B cell (primary cell): ENCODE results near the gene HTRA3.

Source experiments
- CTCF ChIP-seq: fragments of 200-600 bp; IDR thresholded peaks from one replicate; pipeline ENCODE4 v1.8.0; 2022; ENCODE audit warnings: antibody characterized with exemption, mild to moderate bottlenecking
- EZH2 ChIP-seq: IDR thresholded peaks from 2 replicates; pipeline ENCODE4 v1.6.1; 2012; ENCODE audit warnings: borderline replicate concordance, low read depth, mild to moderate bottlenecking, moderate library complexity, low read length; ENCODE audit not compliant: insufficient read depth, poor library complexity, severe bottlenecking

DNA sequence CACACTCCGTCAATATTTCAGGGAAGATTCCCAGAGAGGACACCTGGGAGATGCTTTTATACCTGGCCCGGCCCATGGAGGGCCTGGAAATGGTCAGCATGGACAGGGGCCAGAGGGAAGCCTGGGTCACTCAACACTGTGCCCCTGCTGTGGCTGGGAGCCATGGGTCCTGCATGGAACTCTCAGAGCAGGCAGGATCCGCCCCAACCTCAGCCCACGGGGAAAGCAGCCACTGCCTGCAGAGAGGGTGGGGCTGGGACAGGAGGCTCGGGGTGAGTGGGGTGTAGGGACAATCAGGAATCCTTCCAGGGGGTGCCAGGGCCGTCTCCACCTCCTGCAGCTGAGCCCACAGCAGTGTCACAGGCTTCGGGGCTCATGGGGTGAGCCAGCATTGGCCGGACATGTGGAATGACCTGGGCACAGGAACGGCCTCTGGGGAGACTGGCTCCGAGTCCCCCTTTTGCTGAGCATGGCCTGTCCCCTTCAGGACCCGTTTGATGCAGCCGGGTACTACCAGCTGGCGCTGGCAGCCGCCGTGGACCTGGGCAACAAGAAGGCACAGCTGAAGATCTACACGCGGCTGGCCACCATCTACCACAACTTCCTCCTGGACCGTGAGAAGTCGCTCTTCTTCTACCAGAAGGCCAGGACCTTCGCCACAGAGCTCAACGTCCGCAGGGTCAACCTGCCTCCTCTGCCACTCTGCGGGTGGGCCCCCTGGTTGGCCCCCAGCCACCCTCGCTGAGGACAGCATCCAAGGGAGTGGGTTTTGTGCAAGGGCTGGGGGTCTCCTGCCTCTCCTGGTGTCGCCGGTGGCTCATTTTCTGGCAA lies 29.1 kb upstream of the HTRA3 start:
- TF ChIP-seq CTCF, result no peak
- TF ChIP-seq EZH2, result no peak
